HPDE6-E6E7 (cell line): ENCODE data around the gene SMARCD1.
"Not testable (repeated sequence)": the region's sequence is repeated elsewhere in the genome, so short reads cannot be mapped to it uniquely, and the experiment has no call there.

ENCODE experiments used
- DNase-seq: peaks from one replicate; pipeline ENCODE4 v3.0.0; 2011; ENCODE audit warnings: missing footprints; ENCODE audit errors: extremely low spot score

SMARCD1 gene

GRCh38 chr12:50142993-50143392 lies 57.9 kb downstream of the SMARCD1 start:
- no peak for DNase-seq

- DNase-seq = no peak
Observed at GRCh38 chr12:50145439-50145838, 60.3 kb downstream of the SMARCD1 start.

DNA sequence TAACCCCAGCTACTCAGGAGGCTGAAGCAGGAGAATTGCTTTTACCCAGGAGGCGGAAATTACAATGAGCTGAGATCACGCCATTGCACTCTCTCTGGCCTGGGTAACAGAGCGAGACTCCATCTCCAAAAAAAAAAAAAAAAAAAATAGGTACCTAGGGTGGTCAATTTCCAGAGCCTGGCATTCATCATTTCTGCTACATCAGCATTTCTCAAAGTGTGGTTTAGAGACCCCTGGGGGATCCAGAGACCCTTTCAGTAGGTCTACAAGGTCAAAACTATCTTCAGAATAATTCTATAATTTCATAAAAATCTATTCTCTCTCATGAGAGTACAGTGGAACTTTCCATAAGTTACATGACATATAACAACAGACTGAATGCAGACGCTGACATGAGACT lies 62.1 kb downstream of the SMARCD1 start:
- no peak for DNase-seq

DNA sequence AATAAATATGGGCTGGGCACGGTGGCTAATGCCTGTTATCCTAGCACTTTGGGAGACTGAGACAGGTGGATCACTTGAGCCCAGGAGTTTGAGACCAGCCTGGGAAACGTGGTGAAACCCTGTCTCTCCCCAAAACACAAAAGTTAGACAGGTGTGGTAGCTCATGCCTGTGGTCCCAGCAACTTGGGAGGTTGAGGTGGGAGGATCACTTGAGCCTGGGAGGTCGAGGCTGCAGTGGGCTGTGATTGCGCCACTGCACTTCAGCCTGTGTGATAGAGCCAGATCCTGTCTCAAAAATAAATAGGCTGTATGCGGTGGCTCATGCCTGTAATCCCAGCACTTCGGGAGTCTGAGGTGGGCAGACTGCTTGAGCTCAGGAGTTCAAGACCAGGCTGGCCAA lies 62.9 kb downstream of the SMARCD1 start:
- DNase-seq = not testable (repeated sequence)

DNA sequence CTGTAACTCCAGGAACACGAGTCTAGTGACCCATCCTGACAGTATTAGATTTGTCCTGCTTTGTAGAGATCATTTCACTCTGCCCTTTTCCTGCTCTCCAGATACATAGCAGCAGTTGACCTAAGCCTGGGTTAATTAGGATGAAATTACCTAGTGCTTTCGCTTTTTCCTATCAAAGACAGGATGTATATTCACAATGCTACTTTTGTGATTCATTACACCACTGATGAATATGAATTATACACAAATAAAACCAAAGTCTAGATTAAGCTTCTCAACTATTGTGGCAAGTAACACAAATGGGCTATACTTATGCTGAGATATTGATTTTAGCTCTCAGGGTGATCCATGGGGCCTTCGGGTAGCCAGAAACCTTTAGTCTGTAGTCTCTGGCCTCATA lies 64.2 kb downstream of the SMARCD1 start:
- DNase-seq = no peak
